ENCODE results near the gene ASIC2. TPM values are rescaled to one million over a fixed set of nuclear protein-coding genes. Genes with fewer than 3 reads are reported as not detected.

ASIC2 gene
- total RNA-seq, 1 experiment from 2014 or later: not detected

- DNase-seq: no peak
These were observed 96.2 kb downstream of the ASIC2 start for GRCh38 chr17:33196883-33197282.

GRCh38 chr17:33192951-33193911, 99.9 kb downstream of the ASIC2 start:
- Histone ChIP-seq H3K9ac (ENCODE audit: low read length) (no peak overlapping the region), H3K36me3 (ENCODE audit: insufficient read depth, low read length) (no peaks in the 10 kb centered on the region), H3K4me3 (ENCODE audit: low read length) (no peak overlapping the region), H3K9me3 (ENCODE audit: low read length) (no peaks in the 10 kb centered on the region), H3K4me2 (ENCODE audit: low read depth, low read length, poor library complexity, severe bottlenecking) (no peak overlapping the region), H3K4me1 (ENCODE audit: low read length) (no peaks in the 10 kb centered on the region), H3K9me2 (replicated peaks; ENCODE audit: insufficient read depth, low read length) (no peaks in the 10 kb centered on the region), H2AFZ (ENCODE audit: low read length) (no peak overlapping the region), H3K27me3 (ENCODE audit: low read length) (no peaks in the 10 kb centered on the region), H4K20me1 (ENCODE audit: insufficient read depth, low read depth, low read length) (no peaks in the 10 kb centered on the region), H3K79me2 (ENCODE audit: low read length) (no peaks in the 10 kb centered on the region), H3K27ac (ENCODE audit: low read length) (no peak overlapping the region)
- DNase-seq: no peak

More at GRCh38 chr17:33196883-33197282, 96.2 kb downstream of the ASIC2 start:
- H3K9ac ChIP-seq (ENCODE audit: low read length): no peak overlapping the region
- no peaks in the 10 kb centered on the region for H3K27me3 ChIP-seq (ENCODE audit: low read length)
- H2AFZ ChIP-seq (ENCODE audit: low read length): no peak overlapping the region
- no peaks in the 10 kb centered on the region for H4K20me1 ChIP-seq (ENCODE audit: insufficient read depth, low read depth, low read length)
- H3K36me3 ChIP-seq (ENCODE audit: insufficient read depth, low read length): no peaks in the 10 kb centered on the region
- H3K79me2 ChIP-seq (ENCODE audit: low read length): no peaks in the 10 kb centered on the region
- H3K4me1 ChIP-seq (ENCODE audit: low read length): no peaks in the 10 kb centered on the region
- H3K9me3 ChIP-seq (ENCODE audit: low read length): no peaks in the 10 kb centered on the region
- no peak overlapping the region for H3K4me2 ChIP-seq (ENCODE audit: low read depth, low read length, poor library complexity, severe bottlenecking)
- H3K27ac ChIP-seq (ENCODE audit: low read length): no peak overlapping the region
- H3K4me3 ChIP-seq (ENCODE audit: low read length): no peak overlapping the region
- no peaks in the 10 kb centered on the region for H3K9me2 ChIP-seq (replicated peaks; ENCODE audit: insufficient read depth, low read length)

- Histone ChIP-seq H2AFZ (ENCODE audit: low read length) (no peak overlapping the region), H3K9me3 (ENCODE audit: low read length) (no peaks in the 10 kb centered on the region), H3K4me1 (ENCODE audit: low read length) (no peaks in the 10 kb centered on the region), H3K27me3 (ENCODE audit: low read length) (no peaks in the 10 kb centered on the region), H3K4me3 (ENCODE audit: low read length) (no peak overlapping the region), H3K9me2 (replicated peaks; ENCODE audit: insufficient read depth, low read length) (no peaks in the 10 kb centered on the region), H3K79me2 (ENCODE audit: low read length) (no peaks in the 10 kb centered on the region), H3K36me3 (ENCODE audit: insufficient read depth, low read length) (no peaks in the 10 kb centered on the region), H3K4me2 (ENCODE audit: low read depth, low read length, poor library complexity, severe bottlenecking) (no peak overlapping the region), H4K20me1 (ENCODE audit: insufficient read depth, low read depth, low read length) (no peaks in the 10 kb centered on the region), H3K27ac (ENCODE audit: low read length) (no peak overlapping the region), H3K9ac (ENCODE audit: low read length) (no peak overlapping the region)
- DNase-seq: no peak
These were observed 109.5 kb downstream of the ASIC2 start for GRCh38 chr17:33183487-33184026.

DNA sequence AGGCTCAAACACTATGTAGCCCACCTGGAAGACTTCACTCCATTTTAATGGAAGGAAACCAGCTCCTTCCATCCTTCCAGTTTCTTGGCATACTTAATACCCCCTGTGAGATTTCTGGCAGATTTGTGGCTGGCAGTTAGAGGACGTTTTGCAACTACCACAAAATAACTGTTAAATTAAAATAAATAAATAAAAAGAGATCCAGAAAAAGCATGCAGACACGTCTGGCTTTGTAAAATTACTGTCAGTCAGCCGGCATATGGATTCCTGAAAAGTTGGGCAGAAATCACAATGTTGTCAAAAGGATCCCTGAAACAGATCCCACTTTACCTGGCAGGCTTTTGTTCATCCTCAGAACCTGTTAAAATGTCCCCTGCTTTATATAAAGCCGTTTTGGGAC, 113.9 kb downstream of the ASIC2 start:
- no peaks in the 10 kb centered on the region for H3K27me3 ChIP-seq (ENCODE audit: low read length)
- no peaks in the 10 kb centered on the region for H3K36me3 ChIP-seq (ENCODE audit: insufficient read depth, low read length)
- no peaks in the 10 kb centered on the region for H3K9me2 ChIP-seq (replicated peaks; ENCODE audit: insufficient read depth, low read length)

GRCh38 chr17:33178681-33179080, 114.4 kb downstream of the ASIC2 start:
- no peak overlapping the region for H3K4me2 ChIP-seq (ENCODE audit: low read depth, low read length, poor library complexity, severe bottlenecking)
- no peak overlapping the region for H2AFZ ChIP-seq (ENCODE audit: low read length)
- no peak overlapping the region for H3K27ac ChIP-seq (ENCODE audit: low read length)
- no peaks in the 10 kb centered on the region for H3K79me2 ChIP-seq (ENCODE audit: low read length)
- no peaks in the 10 kb centered on the region for H3K4me1 ChIP-seq (ENCODE audit: low read length)
- H4K20me1 ChIP-seq (ENCODE audit: insufficient read depth, low read depth, low read length): no peaks in the 10 kb centered on the region
- H3K9me2 ChIP-seq (replicated peaks; ENCODE audit: insufficient read depth, low read length): no peaks in the 10 kb centered on the region
- H3K27me3 ChIP-seq (ENCODE audit: low read length): no peaks in the 10 kb centered on the region
- no peak overlapping the region for H3K9ac ChIP-seq (ENCODE audit: low read length)
- no peaks in the 10 kb centered on the region for H3K36me3 ChIP-seq (ENCODE audit: insufficient read depth, low read length)
- H3K4me3 ChIP-seq (ENCODE audit: low read length): no peak overlapping the region
- no peaks in the 10 kb centered on the region for H3K9me3 ChIP-seq (ENCODE audit: low read length)
- no peak for DNase-seq

More for the DNA sequence above, 113.9 kb downstream of the ASIC2 start:
- no peak overlapping the region for H2AFZ ChIP-seq (ENCODE audit: low read length)
- no peaks in the 10 kb centered on the region for H3K4me1 ChIP-seq (ENCODE audit: low read length)
- no peak overlapping the region for H3K27ac ChIP-seq (ENCODE audit: low read length)
- no peak for DNase-seq
- H3K79me2 ChIP-seq (ENCODE audit: low read length): no peaks in the 10 kb centered on the region
- no peaks in the 10 kb centered on the region for H3K9me3 ChIP-seq (ENCODE audit: low read length)
- no peaks in the 10 kb centered on the region for H4K20me1 ChIP-seq (ENCODE audit: insufficient read depth, low read depth, low read length)
- H3K4me3 ChIP-seq (ENCODE audit: low read length): no peak overlapping the region
- H3K9ac ChIP-seq (ENCODE audit: low read length): no peak overlapping the region
- H3K4me2 ChIP-seq (ENCODE audit: low read depth, low read length, poor library complexity, severe bottlenecking): no peak overlapping the region

- no peak overlapping the region for H3K4me3 ChIP-seq (ENCODE audit: low read length)
- no peaks in the 10 kb centered on the region for H3K36me3 ChIP-seq (ENCODE audit: insufficient read depth, low read length)
- H4K20me1 ChIP-seq (ENCODE audit: insufficient read depth, low read depth, low read length): no peaks in the 10 kb centered on the region
- H3K9me3 ChIP-seq (ENCODE audit: low read length): no peaks in the 10 kb centered on the region
- H3K4me2 ChIP-seq (ENCODE audit: low read depth, low read length, poor library complexity, severe bottlenecking): no peak overlapping the region
- no peak for DNase-seq
- no peak overlapping the region for H3K27ac ChIP-seq (ENCODE audit: low read length)
- no peak overlapping the region for H2AFZ ChIP-seq (ENCODE audit: low read length)
- no peaks in the 10 kb centered on the region for H3K27me3 ChIP-seq (ENCODE audit: low read length)
- H3K9me2 ChIP-seq (replicated peaks; ENCODE audit: insufficient read depth, low read length): no peaks in the 10 kb centered on the region
- H3K79me2 ChIP-seq (ENCODE audit: low read length): no peaks in the 10 kb centered on the region
- no peak overlapping the region for H3K9ac ChIP-seq (ENCODE audit: low read length)
- H3K4me1 ChIP-seq (ENCODE audit: low read length): no peaks in the 10 kb centered on the region
These were observed 117.5 kb downstream of the ASIC2 start for GRCh38 chr17:33175562-33175961.

GRCh38 chr17:33171931-33172330, 121.2 kb downstream of the ASIC2 start:
- no peaks in the 10 kb centered on the region for H3K36me3 ChIP-seq (ENCODE audit: insufficient read depth, low read length)
- no peak overlapping the region for H3K4me2 ChIP-seq (ENCODE audit: low read depth, low read length, poor library complexity, severe bottlenecking)

GRCh38 chr17:33169580-33170285, 123.4 kb downstream of the ASIC2 start:
- Histone ChIP-seq H3K27me3 (ENCODE audit: low read length) (no peaks in the 10 kb centered on the region), H2AFZ (ENCODE audit: low read length) (no peak overlapping the region), H3K27ac (ENCODE audit: low read length) (no peak overlapping the region), H3K9ac (ENCODE audit: low read length) (no peak overlapping the region), H3K9me2 (replicated peaks; ENCODE audit: insufficient read depth, low read length) (no peaks in the 10 kb centered on the region), H4K20me1 (ENCODE audit: insufficient read depth, low read depth, low read length) (no peaks in the 10 kb centered on the region), H3K79me2 (ENCODE audit: low read length) (no peaks in the 10 kb centered on the region), H3K4me2 (ENCODE audit: low read depth, low read length, poor library complexity, severe bottlenecking) (no peak overlapping the region), H3K36me3 (ENCODE audit: insufficient read depth, low read length) (no peaks in the 10 kb centered on the region), H3K9me3 (ENCODE audit: low read length) (no peaks in the 10 kb centered on the region), H3K4me1 (ENCODE audit: low read length) (no peaks in the 10 kb centered on the region), H3K4me3 (ENCODE audit: low read length) (no peak overlapping the region)
- DNase-seq: no peak

More at GRCh38 chr17:33171931-33172330, 121.2 kb downstream of the ASIC2 start:
- no peak overlapping the region for H3K4me3 ChIP-seq (ENCODE audit: low read length)
- H4K20me1 ChIP-seq (ENCODE audit: insufficient read depth, low read depth, low read length): no peaks in the 10 kb centered on the region
- H3K79me2 ChIP-seq (ENCODE audit: low read length): no peaks in the 10 kb centered on the region
- H3K9me3 ChIP-seq (ENCODE audit: low read length): no peaks in the 10 kb centered on the region
- H3K9me2 ChIP-seq (replicated peaks; ENCODE audit: insufficient read depth, low read length): no peaks in the 10 kb centered on the region
- H3K27me3 ChIP-seq (ENCODE audit: low read length): no peaks in the 10 kb centered on the region
- H2AFZ ChIP-seq (ENCODE audit: low read length): no peak overlapping the region
- H3K9ac ChIP-seq (ENCODE audit: low read length): no peak overlapping the region
- no peaks in the 10 kb centered on the region for H3K4me1 ChIP-seq (ENCODE audit: low read length)
- no peak for DNase-seq
- H3K27ac ChIP-seq (ENCODE audit: low read length): no peak overlapping the region

Data from Karpas-422 (cell line).